GM12892 (cell line): ENCODE measurements around the gene MRGPRE.

Experiments used
- DNase-seq: peaks from one replicate; pipeline ENCODE4 v3.0.0; 2011; ENCODE audit not compliant: insufficient read length
- FAIRE-seq: peaks from 2 replicates; lab custom pipeline; 2011; peaks lifted over from hg19 to GRCh38; lab: Jason Lieb, UNC
- POLR2A ChIP-seq: IDR thresholded peaks from 2 replicates; pipeline ENCODE4 v1.6.1; 2011; ENCODE audit warnings: low read depth, low read length, control low read depth
- POLR2AphosphoS5 ChIP-seq: IDR thresholded peaks from 2 replicates; pipeline ENCODE4 v1.6.1; 2011; ENCODE audit warnings: low read depth, low read length, control low read depth
- TAF1 ChIP-seq: IDR thresholded peaks from 2 replicates; pipeline ENCODE4 v1.6.1; 2011; ENCODE audit warnings: low read depth, mild to moderate bottlenecking, control low read depth, low read length, borderline replicate concordance

Gene MRGPRE

GRCh38 chr11:3223932-3224381, 8.3 kb downstream of the MRGPRE start:
- no peak for FAIRE-seq
- DNase-seq, result peak; percentile 1
- no peak for TF ChIP-seq TAF1
- TF ChIP-seq POLR2AphosphoS5, result no peak
- TF ChIP-seq POLR2A, result no peak

- DNase-seq (peak; percentile 19), FAIRE-seq (no peak)
- no peak for TF ChIP-seq POLR2AphosphoS5
- TF ChIP-seq TAF1, result no peak
- no peak for TF ChIP-seq POLR2A
Measured at GRCh38 chr11:3222941-3223915, 9.0 kb downstream of the MRGPRE start.

- FAIRE-seq (no peak), DNase-seq (peak; percentile 16)
- TF ChIP-seq POLR2AphosphoS5, result no peak
- TF ChIP-seq POLR2A, result no peak
- TF ChIP-seq TAF1, result no peak
Measured at GRCh38 chr11:3222003-3222855, 10.0 kb downstream of the MRGPRE start.

GRCh38 chr11:3221408-3222002, 10.7 kb downstream of the MRGPRE start:
- peak; percentile 14 for DNase-seq
- no peak for FAIRE-seq
- TF ChIP-seq TAF1, result no peak
- TF ChIP-seq POLR2A, result no peak
- no peak for TF ChIP-seq POLR2AphosphoS5

GRCh38 chr11:3220521-3221407, 11.5 kb downstream of the MRGPRE start:
- TF ChIP-seq TAF1 (no peak), POLR2AphosphoS5 (no peak), POLR2A (no peak)
- FAIRE-seq (no peak), DNase-seq (peak; percentile 20)

GRCh38 chr11:3220101-3220500, 12.1 kb downstream of the MRGPRE start:
- DNase-seq (no peak), FAIRE-seq (no peak)
- TF ChIP-seq POLR2AphosphoS5 (no peak), TAF1 (no peak), POLR2A (no peak)

- peak; percentile 12 for DNase-seq
- TF ChIP-seq TAF1, result no peak
- no peak for TF ChIP-seq POLR2A
- FAIRE-seq, result no peak
Measured at GRCh38 chr11:3219281-3219892, 12.8 kb downstream of the MRGPRE start.

GRCh38 chr11:3218483-3219280, 13.5 kb downstream of the MRGPRE start, which contains the start of gene MRGPRG:
TSS of gene MRGPRG (minus strand) at chr11:3218813. CDS start at chr11:3218813, 0 bp downstream.
- FAIRE-seq (no peak), DNase-seq (peak; percentile 22)
- no peak for TF ChIP-seq POLR2A
- TF ChIP-seq POLR2AphosphoS5, result no peak
- no peak for TF ChIP-seq TAF1

- DNase-seq, result peak; percentile 11
- FAIRE-seq, result no peak
- TF ChIP-seq POLR2AphosphoS5 (no peak), POLR2A (no peak), TAF1 (no peak)
Measured at GRCh38 chr11:3217818-3218482, 14.3 kb downstream of the MRGPRE start.
